NCI-H187 treated with DMSO at 0.1 percent for 48 hours (cell line): ENCODE measurements around the gene GRM8.

Source experiments
- DNase-seq: peaks from one replicate; lab custom pipeline; 2025; lab: John Stamatoyannopoulos, UW

Gene GRM8

DNA sequence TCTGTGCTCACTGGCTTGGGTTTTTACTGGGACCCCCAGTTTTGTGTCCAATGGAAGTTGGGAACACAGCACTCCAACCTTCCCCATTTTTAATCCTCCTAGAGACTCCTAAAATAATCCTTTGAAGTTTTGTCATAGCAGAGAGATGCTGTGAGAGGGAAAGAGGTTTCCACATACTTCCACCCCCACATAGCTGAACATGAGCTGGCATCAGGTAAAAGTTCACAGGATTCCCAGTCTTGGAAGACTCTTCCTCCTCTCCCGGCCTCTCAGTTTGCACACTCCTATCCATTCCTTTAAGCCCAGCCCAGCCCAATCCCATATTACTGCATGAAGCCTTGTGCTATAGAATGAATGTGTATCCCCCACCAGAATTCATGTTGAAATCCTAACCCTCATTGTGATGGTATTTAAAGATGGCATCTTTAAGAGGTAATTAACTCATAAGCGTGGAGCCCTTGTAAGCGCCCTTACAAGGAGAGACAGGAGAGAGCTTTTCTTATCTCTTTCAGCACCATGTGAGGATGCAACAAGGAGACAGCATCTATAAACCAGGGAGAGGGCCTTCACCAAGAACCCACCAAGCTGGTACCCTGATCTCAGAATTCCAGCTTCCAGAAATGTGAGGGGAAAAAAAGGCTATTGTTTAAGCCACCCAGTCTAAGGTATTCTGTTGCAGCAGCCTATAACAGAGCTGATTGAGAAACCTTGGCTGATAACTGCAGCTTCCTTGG, 22.4 kb downstream of the GRM8 start:
- DNase-seq, result no peak

- DNase-seq, result no peak
Measured at GRCh38 chr7:127226685-127227374, 25.9 kb downstream of the GRM8 start.

DNA sequence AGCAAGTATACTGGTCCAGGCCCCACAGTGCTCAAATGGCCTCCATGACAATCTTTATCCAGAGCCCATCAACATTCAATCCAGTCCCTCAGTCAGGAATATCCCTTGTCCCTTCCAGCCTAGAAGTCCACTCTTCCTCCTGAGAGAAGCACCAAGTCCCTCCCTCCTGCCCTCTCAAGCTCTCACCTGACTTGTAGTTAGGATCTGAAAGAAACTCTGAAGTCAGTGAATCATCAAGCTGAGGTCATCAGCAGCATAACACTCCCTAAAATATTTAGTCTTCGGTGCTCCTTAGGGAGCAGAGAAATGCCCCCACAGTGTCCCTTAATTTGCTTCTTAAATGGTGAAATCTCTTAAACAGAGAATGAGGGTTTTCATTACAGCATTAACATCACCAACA, 31.0 kb downstream of the GRM8 start:
- no peak for DNase-seq

- DNase-seq, result no peak
Measured at GRCh38 chr7:127214956-127215718, 37.6 kb downstream of the GRM8 start.

GRCh38 chr7:127209886-127210285, 42.9 kb downstream of the GRM8 start:
- no peak for DNase-seq

DNA sequence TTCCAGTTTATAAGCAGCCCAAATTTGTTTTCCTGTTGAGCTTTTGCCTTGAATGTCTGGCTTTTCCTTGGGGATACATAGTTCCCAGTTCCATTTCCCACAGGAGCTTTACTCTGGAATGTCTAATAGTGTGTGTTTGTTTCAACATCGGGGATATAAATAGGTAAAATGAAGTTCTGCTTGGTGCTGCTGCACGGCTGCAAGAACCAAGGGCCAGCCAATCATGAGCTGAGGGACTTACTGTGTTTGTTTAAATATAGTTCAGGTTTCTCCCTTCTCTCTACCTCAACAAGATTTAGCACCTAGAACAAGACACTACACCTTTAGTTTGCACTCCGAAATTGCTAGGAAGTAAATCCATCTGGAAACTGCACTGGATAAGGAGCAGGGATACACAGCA, 43.9 kb downstream of the GRM8 start:
- no peak for DNase-seq

- DNase-seq, result no peak
Measured at GRCh38 chr7:127208351-127208750, 44.4 kb downstream of the GRM8 start.

DNA sequence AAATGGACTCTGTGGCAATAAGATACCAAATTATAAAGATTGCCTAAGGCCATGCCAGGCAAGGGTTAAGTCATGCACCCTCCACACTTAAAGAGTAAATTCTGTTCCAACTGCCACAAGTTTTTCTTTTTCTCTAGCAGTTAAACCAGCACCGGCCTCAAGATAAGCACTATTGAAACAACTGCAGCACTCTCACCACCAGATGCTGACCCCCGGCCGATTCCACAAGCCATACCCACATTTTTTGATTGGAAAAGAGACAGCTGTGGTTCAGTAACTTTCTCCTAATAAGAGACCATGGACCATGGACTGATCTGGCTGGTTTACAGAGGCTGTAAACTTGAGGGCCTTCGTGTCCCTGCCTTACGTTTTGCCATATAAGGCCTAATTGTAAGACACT, 44.9 kb downstream of the GRM8 start:
- no peak for DNase-seq

DNA sequence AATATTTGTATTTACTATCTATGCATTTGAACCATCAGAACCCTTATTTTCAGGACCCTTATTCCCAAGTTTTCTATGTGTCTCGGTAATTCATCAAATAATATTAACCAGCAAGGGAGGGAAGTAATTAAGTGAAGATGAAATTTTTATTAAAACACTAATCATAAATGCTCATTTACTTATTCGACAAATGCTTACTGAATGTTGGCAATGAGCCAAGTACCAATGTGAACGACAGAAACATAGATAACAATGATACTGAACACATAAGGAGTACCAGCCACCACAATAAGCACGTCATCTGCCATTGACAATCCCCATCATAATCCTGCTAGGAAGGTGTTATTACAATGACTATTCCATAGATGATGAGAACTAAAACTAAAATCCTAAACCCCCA, 45.5 kb downstream of the GRM8 start:
- no peak for DNase-seq

DNA sequence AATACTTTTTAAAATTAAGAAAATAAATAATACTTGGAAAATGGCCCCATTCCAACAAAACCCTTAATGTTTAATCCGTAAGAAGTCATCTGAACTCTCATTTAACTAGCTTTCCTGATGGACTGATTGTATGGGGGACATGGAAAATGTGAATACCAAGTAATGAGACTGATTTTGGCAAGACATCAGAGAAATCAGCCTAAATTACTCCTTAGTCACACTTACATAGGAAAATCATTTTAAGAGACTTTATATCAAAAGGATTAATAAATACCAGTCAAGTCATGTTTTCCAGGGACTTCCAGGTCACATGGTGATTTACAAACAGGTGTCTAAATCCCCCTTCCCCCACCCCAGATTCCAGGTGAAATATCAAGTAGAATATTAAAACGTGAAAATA, 58.2 kb downstream of the GRM8 start:
- DNase-seq, result no peak

- DNase-seq, result peak; percentile 96
Measured at GRCh38 chr7:127189886-127190285, 62.9 kb downstream of the GRM8 start.

DNA sequence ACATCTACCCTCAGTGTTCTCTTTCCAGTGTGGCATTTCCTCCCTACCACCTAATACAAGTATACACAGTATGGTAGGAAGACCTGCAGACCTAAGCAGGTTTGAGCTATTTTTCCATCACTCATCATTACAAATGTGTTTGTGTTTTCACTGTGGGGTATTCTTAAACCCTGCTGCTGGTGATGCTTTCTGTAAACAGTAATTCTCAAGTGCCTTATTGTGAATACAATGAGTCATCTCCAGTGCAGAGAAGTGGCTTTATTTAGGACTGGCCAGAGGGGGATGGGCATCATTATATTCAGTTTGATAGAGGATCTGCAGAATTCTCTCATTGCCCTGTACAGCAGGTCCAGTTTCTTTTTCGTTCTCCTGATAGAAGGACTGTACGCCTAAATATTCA, 63.7 kb downstream of the GRM8 start:
- DNase-seq, result peak; percentile 10

DNA sequence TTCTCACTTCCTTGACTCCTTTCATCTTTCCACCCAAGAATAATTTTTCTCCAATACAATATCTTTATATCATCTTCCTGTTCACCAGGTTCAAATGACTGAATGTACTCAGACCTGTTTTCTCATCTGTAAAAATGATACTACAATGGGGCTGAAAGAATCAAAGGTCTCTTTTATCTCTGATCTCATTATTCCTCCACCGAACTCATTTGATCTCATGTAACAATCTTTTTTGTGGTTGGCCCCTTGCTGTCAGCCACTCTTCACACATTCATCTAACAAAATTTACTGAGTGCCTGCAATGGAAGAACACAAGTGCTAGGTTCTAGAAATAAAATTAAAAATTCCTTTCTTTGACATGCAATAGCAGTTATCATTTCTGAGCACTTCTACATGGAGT, 65.0 kb downstream of the GRM8 start:
- no peak for DNase-seq

DNA sequence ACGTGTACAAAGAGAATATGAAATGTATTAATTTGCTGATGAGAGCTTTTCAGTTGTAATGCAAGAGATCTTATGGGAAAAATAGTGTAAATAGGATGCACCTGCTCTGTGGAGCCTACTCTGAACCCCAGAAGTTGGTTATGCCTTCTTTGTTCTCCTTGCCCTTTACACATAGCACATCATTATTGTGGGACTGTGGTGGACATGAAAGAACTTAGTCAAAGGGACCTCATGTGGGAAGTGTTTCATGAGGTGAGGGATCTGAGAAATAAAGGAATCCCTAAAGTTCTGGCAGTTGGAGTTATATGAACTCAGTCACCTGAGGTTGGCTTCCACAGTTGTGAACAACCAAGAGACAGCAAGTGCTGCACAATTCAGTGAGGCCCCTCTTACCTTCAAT, 66.1 kb downstream of the GRM8 start:
- no peak for DNase-seq

DNA sequence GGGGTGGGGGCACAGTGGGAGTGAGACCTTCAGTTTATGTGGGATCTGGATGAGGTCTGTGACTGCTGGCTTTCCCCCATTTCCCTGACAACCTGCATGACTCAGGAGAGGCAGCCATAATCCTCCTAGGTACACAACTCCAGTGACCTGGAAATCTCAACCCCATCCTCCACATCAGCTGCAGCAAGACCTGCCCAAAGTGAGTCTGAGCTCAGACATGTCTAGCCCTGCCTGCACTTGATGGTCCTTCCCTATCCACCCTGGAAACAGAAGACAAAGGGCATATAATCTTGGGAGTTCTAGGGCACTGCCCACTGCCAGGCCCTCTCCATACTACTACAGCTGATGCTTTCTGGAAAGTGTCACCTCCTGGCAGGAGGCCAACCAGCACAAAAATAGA, 75.6 kb downstream of the GRM8 start:
- peak; percentile 11 for DNase-seq

- DNase-seq, result no peak
Measured at GRCh38 chr7:127162366-127162765, 90.4 kb downstream of the GRM8 start.

- no peak for DNase-seq
Measured at GRCh38 chr7:127158659-127159058, 94.1 kb downstream of the GRM8 start.

- peak; percentile 83 for DNase-seq
Measured at GRCh38 chr7:127154958-127155357, 97.8 kb downstream of the GRM8 start.

- peak; percentile 66 for DNase-seq
Measured at GRCh38 chr7:127154101-127154500, 98.6 kb downstream of the GRM8 start.

DNA sequence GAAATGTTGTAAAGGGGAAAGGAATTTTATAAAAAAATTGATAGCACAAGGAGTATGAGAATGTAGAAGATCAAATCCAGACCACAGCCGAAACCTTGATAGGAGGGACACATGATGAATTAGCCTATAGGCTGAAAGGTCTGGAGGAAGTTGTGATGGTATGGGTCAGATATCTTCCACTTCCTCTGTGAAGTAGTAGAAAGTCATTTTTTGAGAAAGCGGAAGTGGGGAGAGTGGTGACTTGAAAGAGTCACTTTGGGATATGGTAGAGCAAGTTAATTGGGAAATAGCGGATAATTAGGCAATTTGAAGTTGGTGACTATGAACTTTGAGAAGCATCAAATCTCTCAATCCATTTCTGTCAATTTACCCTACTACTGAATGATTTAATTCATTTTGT, 99.4 kb downstream of the GRM8 start:
- no peak for DNase-seq

DNA sequence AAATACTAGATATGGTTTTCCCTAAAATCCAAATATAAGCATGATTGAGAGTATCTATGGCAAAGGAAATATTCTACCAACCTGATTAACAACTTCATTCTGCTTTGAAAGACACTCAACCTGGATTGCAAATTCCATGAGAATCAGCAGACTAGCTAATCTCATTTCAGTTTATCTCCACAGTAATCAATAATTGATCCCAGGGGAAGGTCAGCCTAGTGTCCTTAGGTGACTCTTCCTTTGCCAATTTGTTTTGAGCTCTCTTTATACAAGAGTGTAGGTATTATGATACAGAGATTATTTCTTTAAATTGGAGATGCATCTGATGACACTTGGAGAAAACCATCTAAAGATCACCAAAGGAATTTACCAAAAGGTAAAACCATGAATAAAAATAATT, 100.3 kb downstream of the GRM8 start:
- no peak for DNase-seq

- no peak for DNase-seq
Measured at GRCh38 chr7:127151379-127151778, 101.4 kb downstream of the GRM8 start.

DNA sequence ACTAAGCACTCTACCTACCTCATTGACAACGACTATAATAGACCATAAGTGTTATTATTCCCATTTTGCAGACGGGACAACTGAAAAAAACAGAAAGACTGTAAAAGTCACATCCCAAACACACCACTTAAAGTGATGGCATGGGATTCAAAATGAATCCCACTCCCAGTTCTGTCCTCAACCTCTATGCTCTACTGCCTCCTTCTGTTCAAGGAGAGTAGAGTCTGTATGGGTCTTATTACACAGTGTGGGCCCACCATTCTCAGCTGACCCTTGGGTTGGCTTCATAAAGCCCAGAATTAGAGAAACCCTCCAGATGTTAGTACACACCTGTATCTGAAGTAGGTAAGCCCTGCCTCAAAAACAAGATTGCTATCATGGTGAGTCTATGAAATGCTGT, 102.2 kb downstream of the GRM8 start:
- DNase-seq, result no peak
